Loucy (cell line): ENCODE measurements around the gene LRRC23.

Experiments
- CTCF ChIP-seq: fragments of 200-600 bp; sonication (generic); conservative IDR thresholded peaks from 2 replicates; pipeline ENCODE4 v1.5.1; 2014; ENCODE audit warnings: mild to moderate bottlenecking, antibody characterized with exemption, low read length
- EZH2phosphoT487 ChIP-seq: fragments of 200-600 bp; IDR thresholded peaks from 2 replicates; pipeline ENCODE4 v1.6.1; 2018; ENCODE audit warnings: antibody characterized with exemption, mild to moderate bottlenecking, moderate library complexity, borderline replicate concordance

- TF ChIP-seq CTCF (no peak; the same call in 1 of the 2 replicates), EZH2phosphoT487 (no peak)
Observed at GRCh38 chr12:6938353-6939190, 34.0 kb downstream of the LRRC23 start.
